Stimulated activated memory B cell treated with anti-CD40 and anti-IgM and Interleukin-4, amounts not matched to agents 10 μg/mL and 1 μg/mL and 100 μg/mL, for 72 hours (primary cell): ENCODE measurements around the gene PTPRN2.
"Not testable (repeated sequence)": the region's sequence is repeated elsewhere in the genome, so short reads cannot be mapped to it uniquely, and the experiment has no call there.

Experiments used
- ATAC-seq: fragments of 150-1000 bp; cut with Tn5 transposase; 2 replicates; pipeline ENCODE4 v1.10.0; 2021
- H3K27ac Mint-ChIP-seq: one replicate; pipeline ENCODE4 v1.8.0; 2022; ENCODE audit warnings: mild to moderate bottlenecking, mixed read lengths
- H3K27me3 Mint-ChIP-seq: one replicate; pipeline ENCODE4 v1.8.0; 2022; ENCODE audit warnings: mixed read lengths
- H3K36me3 Mint-ChIP-seq: one replicate; pipeline ENCODE4 v1.8.0; 2022; ENCODE audit warnings: mixed read lengths
- H3K4me1 Mint-ChIP-seq: one replicate; pipeline ENCODE4 v1.8.0; 2022; ENCODE audit warnings: mixed read lengths
- H3K4me3 Mint-ChIP-seq: one replicate; pipeline ENCODE4 v1.8.0; 2022; ENCODE audit warnings: mild to moderate bottlenecking, moderate library complexity, mixed read lengths
- H3K9me3 Mint-ChIP-seq: one replicate; pipeline ENCODE4 v1.8.0; 2022; ENCODE audit warnings: mixed read lengths

PTPRN2 gene

DNA sequence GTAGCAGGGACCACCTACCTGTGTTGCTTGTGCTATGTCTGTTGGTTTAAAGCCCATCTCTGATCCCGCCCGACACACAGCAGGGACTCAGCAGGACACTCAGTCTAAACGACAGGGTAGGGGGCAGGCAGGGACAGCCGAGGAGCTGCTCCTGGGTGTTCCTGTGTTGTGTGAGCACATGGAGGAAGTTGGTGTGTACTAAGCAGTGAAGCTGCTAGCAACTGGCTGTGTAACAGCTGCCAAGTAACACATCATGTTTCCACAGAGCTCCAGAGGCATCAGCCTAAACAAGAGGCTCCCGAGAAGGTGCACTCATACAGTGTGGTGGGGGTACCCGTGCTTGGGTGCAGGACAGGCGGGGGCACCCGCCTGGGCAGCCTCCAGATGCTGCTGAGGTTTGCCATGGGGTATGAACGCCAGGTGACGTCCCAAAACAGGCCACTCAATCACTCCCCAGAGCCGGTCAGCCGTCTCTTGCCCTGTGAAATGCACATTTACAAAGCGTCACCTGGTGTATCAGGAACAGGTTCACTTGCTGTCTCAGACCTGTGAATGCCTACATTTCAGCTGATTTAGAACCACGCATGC lies 59.6 kb downstream of the PTPRN2 start:
- no peak overlapping the region for H3K4me3 Mint-ChIP-seq
- H3K4me1 Mint-ChIP-seq, result peaks cover 6% of the 10 kb centered on the region
- peaks cover 46% of the 10 kb centered on the region for H3K27me3 Mint-ChIP-seq

DNA sequence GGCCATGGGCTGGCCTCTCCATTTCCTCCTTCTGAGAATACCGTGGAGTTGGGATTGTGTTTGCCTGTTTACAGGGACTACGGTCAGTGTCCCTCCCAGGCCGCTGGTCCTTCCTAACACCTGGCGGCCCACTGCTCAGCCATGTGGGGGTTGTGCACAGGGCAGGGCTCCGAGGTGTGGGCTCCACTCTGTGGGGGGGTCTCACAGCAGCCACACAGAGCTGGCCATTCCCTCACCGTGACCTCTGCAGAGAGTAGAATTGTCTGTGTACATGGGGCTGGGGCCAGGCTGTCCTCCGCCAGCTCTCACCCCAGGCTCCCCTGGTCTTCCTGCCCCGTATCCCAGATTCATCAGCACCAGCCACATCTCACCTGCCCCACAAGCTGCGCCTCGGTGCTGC lies 60.1 kb downstream of the PTPRN2 start:
- Mint-ChIP-seq H3K27ac (no peak overlapping the region), H3K27me3 (peaks cover 41% of the 10 kb centered on the region), H3K4me1 (peaks cover under 1% of the 10 kb centered on the region), H3K4me3 (no peak overlapping the region), H3K36me3 (no peaks in the 10 kb centered on the region), H3K9me3 (no peaks in the 10 kb centered on the region)
- ATAC-seq, result no peak

More for the DNA sequence above, 59.6 kb downstream of the PTPRN2 start:
- Mint-ChIP-seq H3K27ac (no peak overlapping the region), H3K9me3 (no peaks in the 10 kb centered on the region), H3K36me3 (no peaks in the 10 kb centered on the region)
- no peak for ATAC-seq

DNA sequence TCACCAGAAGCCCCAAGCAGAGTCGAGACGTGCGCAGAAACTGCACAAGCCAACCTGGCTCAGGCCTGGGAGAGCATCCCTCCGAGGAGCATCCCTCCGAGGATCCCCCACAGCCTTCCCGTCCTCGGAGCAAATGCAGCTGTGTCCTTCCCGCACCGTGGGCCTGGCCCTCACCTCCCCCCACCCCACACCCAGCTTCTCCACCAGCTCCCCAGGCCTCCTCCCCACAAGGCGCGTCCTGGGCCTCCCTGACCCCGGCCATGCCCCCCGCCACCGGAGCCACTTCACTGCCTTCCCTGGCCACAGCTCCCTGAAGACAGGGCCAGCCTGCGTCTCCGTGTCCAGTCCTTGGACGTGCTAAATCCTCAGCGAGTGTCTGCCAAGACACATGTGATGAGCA lies 60.6 kb downstream of the PTPRN2 start:
- no peaks in the 10 kb centered on the region for H3K9me3 Mint-ChIP-seq
- no peak overlapping the region for H3K27ac Mint-ChIP-seq
- no peak for ATAC-seq
- peaks cover 36% of the 10 kb centered on the region for H3K27me3 Mint-ChIP-seq
- no peaks in the 10 kb centered on the region for H3K36me3 Mint-ChIP-seq
- H3K4me3 Mint-ChIP-seq, result no peak overlapping the region
- H3K4me1 Mint-ChIP-seq, result no peaks in the 10 kb centered on the region

DNA sequence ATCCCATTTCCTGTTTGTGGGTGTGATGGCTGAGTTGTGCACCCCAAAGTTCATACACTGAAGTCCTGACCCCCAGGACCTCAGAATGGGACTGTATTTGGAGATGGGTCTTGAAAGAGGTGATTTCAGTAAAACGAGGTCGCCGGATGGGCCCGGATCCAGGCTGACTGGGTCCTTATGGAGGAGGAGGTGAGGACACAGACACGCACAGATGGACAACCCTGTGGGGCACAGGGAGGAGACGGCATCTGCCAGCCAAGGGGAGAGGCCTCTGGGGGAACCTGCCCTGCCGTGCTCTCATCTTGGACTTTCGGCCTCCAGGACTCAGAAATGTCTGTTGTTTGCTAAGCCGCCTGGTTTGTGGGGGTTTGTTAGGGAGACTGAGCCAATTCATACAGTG lies 61.1 kb downstream of the PTPRN2 start:
- H3K36me3 Mint-ChIP-seq, result no peaks in the 10 kb centered on the region
- H3K9me3 Mint-ChIP-seq, result no peaks in the 10 kb centered on the region
- ATAC-seq, result no peak
- no peaks in the 10 kb centered on the region for H3K4me1 Mint-ChIP-seq
- peaks cover 35% of the 10 kb centered on the region for H3K27me3 Mint-ChIP-seq
- H3K27ac Mint-ChIP-seq, result no peak overlapping the region
- H3K4me3 Mint-ChIP-seq, result no peak overlapping the region

DNA sequence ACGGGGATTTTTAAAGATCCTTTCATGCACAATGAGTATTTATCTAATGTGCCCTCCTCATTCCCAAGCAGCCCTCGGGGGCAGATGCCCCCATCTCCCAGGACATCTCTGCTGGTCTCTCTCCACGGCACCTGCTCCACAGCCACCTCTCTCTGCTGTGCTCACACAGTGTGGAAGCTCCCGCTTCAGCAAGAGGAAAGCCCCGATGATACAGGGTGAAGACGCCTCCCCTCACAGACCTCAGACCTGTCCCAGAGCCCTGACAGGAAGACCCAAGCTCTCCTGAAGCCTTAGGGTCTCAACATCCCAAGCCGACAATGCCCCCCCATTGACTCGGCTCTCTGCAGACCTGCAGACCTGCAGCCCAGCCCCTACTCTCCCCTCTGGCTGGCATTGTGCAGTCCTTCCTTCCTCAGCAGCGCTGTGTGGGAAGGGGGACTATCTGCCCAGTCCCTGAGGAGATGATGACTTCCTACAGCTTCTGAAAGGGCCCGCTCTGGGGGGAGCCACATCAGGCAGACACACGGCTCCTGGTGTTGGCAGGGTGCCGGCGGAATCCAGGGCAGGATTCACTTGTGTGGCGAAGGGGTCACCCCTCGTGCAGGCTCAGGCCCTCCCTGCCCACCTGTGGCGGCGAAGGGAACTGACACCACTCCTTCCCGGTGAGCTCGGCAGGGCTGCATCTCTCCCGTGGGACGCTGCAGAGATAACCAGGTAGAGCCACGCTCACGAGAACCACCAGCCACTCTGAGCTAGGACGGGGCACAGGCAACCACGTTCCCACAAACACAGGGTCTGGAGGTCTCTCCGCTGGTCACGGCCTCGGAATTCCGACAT lies 61.8 kb downstream of the PTPRN2 start:
- H3K36me3 Mint-ChIP-seq, result no peaks in the 10 kb centered on the region
- H3K4me1 Mint-ChIP-seq, result no peaks in the 10 kb centered on the region
- H3K4me3 Mint-ChIP-seq, result no peak overlapping the region
- no peaks in the 10 kb centered on the region for H3K9me3 Mint-ChIP-seq
- no peak for ATAC-seq
- H3K27ac Mint-ChIP-seq, result no peak overlapping the region
- peaks cover 35% of the 10 kb centered on the region for H3K27me3 Mint-ChIP-seq

DNA sequence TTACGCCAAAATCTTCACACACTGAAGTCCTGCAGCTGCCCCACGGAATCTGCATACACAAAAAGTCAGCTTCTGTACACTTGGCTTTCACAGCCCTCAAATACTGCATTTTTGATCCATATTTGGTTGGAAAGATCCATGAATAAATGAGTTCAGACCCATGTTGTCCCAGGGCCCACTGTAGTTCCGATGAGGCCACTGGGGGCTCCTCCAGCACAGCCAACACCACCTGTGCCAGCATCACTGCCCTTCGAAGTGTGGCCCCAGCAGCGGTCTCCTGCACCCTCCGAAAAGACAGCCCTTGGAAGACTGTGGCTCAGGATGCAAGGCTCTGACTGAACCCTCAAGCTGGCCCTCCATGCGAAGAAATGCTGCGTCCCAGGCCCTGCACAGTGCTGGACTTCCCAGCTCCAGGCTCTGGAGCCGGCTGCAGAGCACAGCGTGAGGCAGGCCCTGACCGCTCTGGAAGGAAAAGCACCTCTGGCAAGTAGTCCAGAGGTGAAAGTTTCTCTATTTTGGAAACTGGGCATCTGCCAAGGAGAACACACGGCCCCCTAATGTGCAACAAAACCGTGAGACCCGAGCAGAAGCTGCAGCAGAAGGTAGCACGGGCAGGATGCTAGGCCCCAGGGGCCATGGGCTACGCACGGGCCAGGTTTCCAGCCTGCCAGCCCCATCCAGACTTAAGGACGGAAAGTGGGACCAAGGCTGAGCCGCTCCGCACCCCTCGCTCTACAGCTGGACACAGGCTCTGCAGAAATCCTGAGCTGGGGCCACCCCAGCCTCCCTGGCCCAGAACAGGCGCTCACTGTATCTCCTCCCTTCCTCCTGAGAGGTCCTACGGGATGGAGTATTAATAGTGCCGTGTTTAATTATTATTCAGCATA lies 62.6 kb downstream of the PTPRN2 start:
- ATAC-seq, result no peak
- H3K4me1 Mint-ChIP-seq, result no peaks in the 10 kb centered on the region

DNA sequence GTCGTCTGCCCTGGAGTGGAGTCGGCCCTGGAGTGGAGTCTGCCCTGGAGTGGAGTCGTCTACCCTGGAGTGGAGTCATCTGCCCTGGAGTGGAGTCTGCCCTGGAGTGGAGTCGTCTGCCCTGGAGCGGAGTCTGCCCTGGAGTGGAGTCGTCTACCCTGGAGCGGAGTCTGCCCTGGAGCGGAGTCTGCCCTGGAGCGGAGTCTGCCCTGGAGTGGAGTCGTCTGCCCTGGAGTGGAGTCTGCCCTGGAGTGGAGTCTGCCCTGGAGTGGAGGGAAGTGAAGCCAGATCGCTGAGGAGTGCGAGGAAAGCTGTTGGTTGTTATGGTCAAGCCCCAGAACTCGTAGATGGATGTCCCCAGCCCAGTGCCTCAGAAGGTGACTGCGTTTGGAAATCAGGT lies 63.3 kb downstream of the PTPRN2 start:
- H3K27ac Mint-ChIP-seq, H3K4me3 Mint-ChIP-seq, H3K4me1 Mint-ChIP-seq, H3K9me3 Mint-ChIP-seq, H3K36me3 Mint-ChIP-seq, ATAC-seq: not testable (repeated sequence)
- peaks cover 27% of the 10 kb centered on the region for H3K27me3 Mint-ChIP-seq

More for the DNA sequence above, 62.6 kb downstream of the PTPRN2 start:
- Mint-ChIP-seq H3K9me3 (no peaks in the 10 kb centered on the region), H3K27ac (no peak overlapping the region), H3K27me3 (peaks cover 27% of the 10 kb centered on the region), H3K36me3 (no peaks in the 10 kb centered on the region), H3K4me3 (no peak overlapping the region)

DNA sequence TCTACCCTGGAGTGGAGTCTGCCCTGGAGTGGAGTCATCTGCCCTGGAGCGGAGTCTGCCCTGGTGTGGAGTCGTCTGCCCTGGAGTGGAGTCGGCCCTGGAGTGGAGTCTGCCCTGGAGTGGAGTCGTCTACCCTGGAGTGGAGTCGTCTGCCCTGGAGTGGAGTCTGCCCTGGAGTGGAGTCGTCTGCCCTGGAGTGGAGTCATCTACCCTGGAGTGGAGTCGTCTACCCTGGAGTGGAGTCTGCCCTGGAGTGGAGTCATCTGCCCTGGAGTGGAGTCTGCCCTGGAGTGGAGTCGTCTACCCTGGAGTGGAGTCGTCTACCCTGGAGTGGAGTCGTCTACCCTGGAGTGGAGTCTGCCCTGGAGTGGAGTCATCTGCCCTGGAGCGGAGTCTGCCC lies 63.7 kb downstream of the PTPRN2 start:
- not testable (repeated sequence) for H3K4me3 Mint-ChIP-seq, H3K4me1 Mint-ChIP-seq, H3K9me3 Mint-ChIP-seq, ATAC-seq, H3K27ac Mint-ChIP-seq, H3K36me3 Mint-ChIP-seq
- peaks cover 27% of the 10 kb centered on the region for H3K27me3 Mint-ChIP-seq

DNA sequence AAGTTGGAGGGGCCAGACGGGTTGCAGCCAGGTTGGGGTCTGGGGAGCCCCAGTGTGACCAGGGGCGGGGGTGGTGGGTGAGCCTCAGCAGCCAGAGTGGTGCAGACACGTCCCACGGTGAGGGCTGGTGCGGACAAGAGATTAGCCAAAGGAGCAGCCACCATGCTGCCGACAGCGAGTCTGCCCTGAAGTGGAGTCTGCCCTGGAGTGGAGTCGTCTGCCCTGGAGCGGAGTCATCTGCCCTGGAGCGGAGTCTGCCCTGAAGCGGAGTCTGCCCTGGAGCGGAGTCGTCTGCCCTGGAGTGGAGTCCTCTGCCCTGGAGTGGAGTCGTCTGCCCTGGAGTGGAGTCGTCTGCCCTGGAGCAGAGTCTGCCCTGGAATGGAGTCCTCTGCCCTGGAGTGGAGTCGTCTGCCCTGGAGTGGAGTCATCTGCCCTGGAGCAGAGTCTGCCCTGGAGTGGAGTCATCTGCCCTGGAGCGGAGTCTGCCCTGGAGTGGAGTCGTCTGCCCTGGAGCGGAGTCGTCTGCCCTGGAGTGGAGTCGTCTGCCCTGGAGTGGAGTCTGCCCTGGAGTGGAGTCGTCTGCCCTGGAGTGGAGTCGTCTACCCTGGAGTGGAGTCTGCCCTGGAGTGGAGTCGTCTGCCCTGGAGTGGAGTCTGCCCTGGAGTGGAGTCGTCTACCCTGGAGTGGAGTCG lies 64.3 kb downstream of the PTPRN2 start:
- not testable (repeated sequence) for H3K27ac Mint-ChIP-seq, H3K4me1 Mint-ChIP-seq, H3K36me3 Mint-ChIP-seq, ATAC-seq, H3K9me3 Mint-ChIP-seq, H3K4me3 Mint-ChIP-seq
- H3K27me3 Mint-ChIP-seq, result peaks cover 29% of the 10 kb centered on the region

DNA sequence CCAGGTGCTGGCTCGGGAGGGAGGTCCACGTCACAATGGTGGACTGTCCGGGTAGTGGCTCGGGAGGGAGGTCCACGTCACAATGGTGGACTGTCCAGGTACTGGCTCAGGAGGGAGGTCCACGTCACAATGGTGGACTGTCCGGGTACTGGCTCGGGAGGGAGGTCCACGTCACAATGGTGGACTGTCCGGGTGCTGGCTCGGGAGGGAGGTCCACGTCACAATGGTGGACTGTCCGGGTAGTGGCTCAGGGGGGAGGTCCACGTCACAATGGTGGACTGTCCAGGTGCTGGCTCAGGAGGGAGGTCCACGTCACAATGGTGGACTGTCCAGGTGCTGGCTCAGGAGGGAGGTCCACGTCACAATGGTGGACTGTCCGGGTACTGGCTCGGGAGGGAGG lies 65.8 kb downstream of the PTPRN2 start:
- not testable (repeated sequence) for H3K27ac Mint-ChIP-seq, ATAC-seq, H3K36me3 Mint-ChIP-seq, H3K9me3 Mint-ChIP-seq, H3K4me3 Mint-ChIP-seq, H3K4me1 Mint-ChIP-seq
- H3K27me3 Mint-ChIP-seq, result peaks cover 32% of the 10 kb centered on the region

DNA sequence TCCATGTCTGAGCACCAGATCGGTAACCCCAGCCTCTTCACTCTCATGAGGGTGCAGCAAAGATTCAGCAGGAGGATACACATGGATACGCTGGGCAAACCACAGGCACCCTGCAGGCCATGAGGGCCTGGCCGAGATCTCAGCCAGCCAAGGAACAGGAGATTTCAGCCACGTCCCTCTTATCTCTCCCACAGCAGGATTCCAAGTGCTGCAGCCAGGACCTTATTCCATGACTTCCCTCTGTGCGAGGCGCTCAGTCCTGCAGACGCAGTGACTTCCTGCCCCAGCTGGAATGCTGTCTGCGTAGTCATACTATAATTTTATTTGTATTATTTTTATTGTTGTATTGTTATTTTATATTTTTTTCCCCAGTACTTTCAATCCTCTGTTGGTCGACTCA lies 66.8 kb downstream of the PTPRN2 start:
- Mint-ChIP-seq H3K36me3 (no peaks in the 10 kb centered on the region), H3K9me3 (no peaks in the 10 kb centered on the region), H3K4me3 (no peak overlapping the region), H3K4me1 (no peaks in the 10 kb centered on the region), H3K27me3 (peaks cover 30% of the 10 kb centered on the region), H3K27ac (no peak overlapping the region)
- no peak for ATAC-seq

DNA sequence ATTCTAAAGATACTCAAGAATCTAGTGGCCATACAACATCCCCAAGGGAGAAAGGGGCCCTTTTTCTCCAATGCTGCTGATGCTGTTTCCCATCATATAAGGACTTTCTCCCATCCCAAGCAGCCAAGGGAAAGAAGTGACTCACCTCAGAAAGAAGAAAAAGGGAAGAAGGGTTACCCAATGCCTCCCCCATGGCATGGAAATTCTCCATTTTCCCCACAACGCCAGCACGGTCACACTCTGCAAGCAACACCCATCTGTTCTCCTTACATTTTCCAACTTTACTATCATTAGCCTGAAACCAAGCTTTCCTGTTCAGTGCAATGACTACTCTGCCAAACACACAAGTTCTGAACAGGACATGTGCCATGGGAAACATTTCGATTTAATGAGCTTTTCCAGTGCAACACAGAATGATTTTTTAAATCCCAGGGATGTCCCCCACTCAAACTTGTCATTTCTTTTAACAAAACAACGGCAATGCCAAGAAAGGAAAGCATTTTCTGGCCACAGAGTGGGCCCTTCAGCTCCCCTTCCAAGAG lies 67.9 kb downstream of the PTPRN2 start:
- Mint-ChIP-seq H3K9me3 (peaks cover 3% of the 10 kb centered on the region), H3K36me3 (no peaks in the 10 kb centered on the region), H3K4me3 (no peak overlapping the region), H3K27me3 (peaks cover 30% of the 10 kb centered on the region), H3K27ac (no peak overlapping the region), H3K4me1 (no peaks in the 10 kb centered on the region)
- no peak for ATAC-seq

DNA sequence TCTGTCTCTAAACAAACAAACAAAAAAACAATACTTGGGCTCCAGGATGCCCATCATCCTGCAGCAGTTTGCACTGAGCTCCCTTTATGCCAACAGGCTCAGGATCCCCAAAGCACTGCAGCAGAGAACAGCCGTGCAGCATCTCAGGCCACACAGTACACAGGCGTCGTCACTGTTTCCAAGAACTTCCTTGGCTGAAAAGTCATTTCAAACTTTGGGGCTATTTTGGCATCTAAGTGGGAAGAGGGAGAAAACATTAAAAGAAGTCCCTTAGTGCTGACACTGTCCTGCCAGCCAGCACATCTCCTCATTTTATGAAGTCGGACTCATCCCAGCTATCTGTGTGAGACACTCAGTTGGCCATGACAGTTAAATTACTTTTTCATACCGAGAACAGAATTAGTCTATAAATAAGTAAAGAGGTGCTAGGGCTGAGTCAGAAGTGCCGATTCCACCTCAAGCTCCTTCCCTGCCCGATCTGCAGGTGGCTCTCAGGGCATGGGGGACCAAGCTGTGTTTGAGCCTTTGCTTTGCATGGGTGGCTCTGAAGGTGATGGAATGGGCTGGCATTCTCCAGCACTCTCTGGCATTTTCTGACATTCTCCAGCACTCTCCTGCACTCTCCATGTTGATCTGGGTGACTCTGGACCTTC lies 68.5 kb downstream of the PTPRN2 start:
- ATAC-seq, result no peak
- H3K4me1 Mint-ChIP-seq, result no peaks in the 10 kb centered on the region

DNA sequence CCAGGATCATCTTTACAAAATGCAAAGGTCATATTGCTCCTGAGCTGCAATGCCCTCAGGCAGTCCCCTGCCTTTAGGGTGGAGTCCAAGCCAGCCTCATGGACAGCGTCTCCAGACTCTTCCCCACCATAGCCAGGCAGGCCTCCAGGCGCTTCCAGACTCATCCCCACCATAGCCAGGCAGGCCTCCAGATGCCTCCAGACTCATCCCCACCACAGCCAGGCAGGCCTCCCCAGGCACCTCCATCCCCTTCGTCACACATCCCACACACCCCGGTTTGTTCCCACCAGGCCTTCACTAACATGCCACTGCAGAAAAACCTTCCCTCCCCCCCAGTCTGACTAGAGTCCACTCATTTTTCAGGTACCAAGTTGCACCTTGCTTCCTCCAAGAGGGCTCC lies 70.1 kb downstream of the PTPRN2 start:
- Mint-ChIP-seq H3K9me3 (peaks cover 9% of the 10 kb centered on the region), H3K27ac (no peak overlapping the region), H3K36me3 (no peaks in the 10 kb centered on the region), H3K27me3 (peaks cover 30% of the 10 kb centered on the region), H3K4me1 (no peaks in the 10 kb centered on the region), H3K4me3 (no peak overlapping the region)
- ATAC-seq, result no peak

More for the DNA sequence above, 68.5 kb downstream of the PTPRN2 start:
- H3K27me3 Mint-ChIP-seq, result peaks cover 30% of the 10 kb centered on the region
- H3K27ac Mint-ChIP-seq, result no peak overlapping the region
- H3K4me3 Mint-ChIP-seq, result no peak overlapping the region
- H3K9me3 Mint-ChIP-seq, result peaks cover 3% of the 10 kb centered on the region
- no peaks in the 10 kb centered on the region for H3K36me3 Mint-ChIP-seq
